SJSA1 (cell line): ENCODE measurements around the gene HELZ. TPM values are rescaled to one million over a fixed set of nuclear protein-coding genes. Genes with fewer than 3 reads are reported as not detected.
"Not testable (repeated sequence)": the region's sequence is repeated elsewhere in the genome, so short reads cannot be mapped to it uniquely, and the experiment has no call there.

ENCODE experiments used
- DNase-seq, 2 experiments: peaks; one replicate each; pipeline ENCODE4 v3.0.0-alpha.2; 2015 to 2020; ENCODE audit warnings: low spot score in 2 of 2, low read depth in 1 of 2
- H3K27ac ChIP-seq: fragments of 250-450 bp; sonication (Bioruptor Pico); 2 replicates; pipeline ENCODE4 v1.5.1; 2020; ENCODE audit warnings: mild to moderate bottlenecking, moderate library complexity
- H3K27me3 ChIP-seq: fragments of 250-450 bp; sonication (Bioruptor Pico); replicated peaks from 2 replicates; pipeline ENCODE4 v1.5.1; 2020; ENCODE audit warnings: mild to moderate bottlenecking, moderate library complexity
- H3K36me3 ChIP-seq: fragments of 250-450 bp; sonication (Bioruptor Pico); 2 replicates; pipeline ENCODE4 v1.5.1; 2020; ENCODE audit warnings: mild to moderate bottlenecking
- H3K4me1 ChIP-seq: fragments of 250-450 bp; sonication (Bioruptor Pico); replicated peaks from 2 replicates; pipeline ENCODE4 v1.6.1; 2021; ENCODE audit warnings: mild to moderate bottlenecking
- H3K4me3 ChIP-seq: fragments of 250-450 bp; sonication (Bioruptor Pico); 2 replicates; pipeline ENCODE4 v1.5.1; 2020; ENCODE audit warnings: mild to moderate bottlenecking
- H3K9me3 ChIP-seq: fragments of 250-450 bp; sonication (Bioruptor Pico); replicated peaks from 2 replicates; pipeline ENCODE4 v1.5.1; 2020; ENCODE audit warnings: mild to moderate bottlenecking
- total RNA-seq: library from RNA; depleted of rRNA; stranded (reverse); fragments of >200 nt; shearing (Covaris generic); gene quantifications from 2 replicates; pipeline ENCODE4 v1.2.3, GENCODE V29; 2014

Gene HELZ
- total RNA-seq, 1 experiment from 2014 or later = 60.0 TPM

GRCh38 chr17:67212231-67212630 is 32.8 kb downstream of the HELZ start:
- Histone ChIP-seq H3K9me3 (no peaks in the 10 kb centered on the region), H3K4me3 (no peak overlapping the region), H3K4me1 (peaks cover 5% of the 10 kb centered on the region; the same call in 1 of the 2 replicates), H3K27ac (no peak overlapping the region), H3K36me3 (peaks cover 57% of the 10 kb centered on the region), H3K27me3 (no peaks in the 10 kb centered on the region)
- no peak for DNase-seq

DNA sequence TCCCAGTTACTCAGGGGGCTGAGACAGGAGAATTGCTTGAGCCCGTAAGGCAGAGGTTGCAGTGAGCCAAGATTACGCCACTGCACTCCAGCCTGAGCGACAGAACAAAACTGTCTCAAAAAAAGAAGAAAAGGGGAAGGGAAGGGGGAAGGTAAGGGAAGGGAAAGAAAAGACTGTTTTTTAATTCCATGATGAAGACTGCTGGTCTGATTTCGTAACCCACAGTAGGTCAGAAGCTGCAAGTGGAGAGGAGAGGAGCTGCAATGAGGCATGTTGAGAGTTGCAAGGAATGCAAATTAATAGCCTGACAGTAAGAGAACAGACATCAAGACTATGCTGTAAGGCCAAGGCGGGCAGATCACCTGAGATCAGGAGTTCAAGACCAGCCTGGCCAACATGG is 33.3 kb downstream of the HELZ start:
- DNase-seq = no peak

GRCh38 chr17:67210915-67211314 is 34.1 kb downstream of the HELZ start:
- no peak for DNase-seq
- Histone ChIP-seq H3K4me1 (peaks cover 5% of the 10 kb centered on the region; the same call in 1 of the 2 replicates), H3K27me3 (no peaks in the 10 kb centered on the region), H3K27ac (no peak overlapping the region), H3K36me3 (peaks cover 47% of the 10 kb centered on the region), H3K9me3 (no peaks in the 10 kb centered on the region), H3K4me3 (no peak overlapping the region)

More for the DNA sequence above, 33.3 kb downstream of the HELZ start:
- no peak overlapping the region for H3K27ac ChIP-seq
- H3K9me3 ChIP-seq = no peaks in the 10 kb centered on the region
- H3K4me1 ChIP-seq = peaks cover 5% of the 10 kb centered on the region; the same call in 1 of the 2 replicates
- H3K4me3 ChIP-seq = no peak overlapping the region
- peaks cover 52% of the 10 kb centered on the region for H3K36me3 ChIP-seq
- no peaks in the 10 kb centered on the region for H3K27me3 ChIP-seq

DNA sequence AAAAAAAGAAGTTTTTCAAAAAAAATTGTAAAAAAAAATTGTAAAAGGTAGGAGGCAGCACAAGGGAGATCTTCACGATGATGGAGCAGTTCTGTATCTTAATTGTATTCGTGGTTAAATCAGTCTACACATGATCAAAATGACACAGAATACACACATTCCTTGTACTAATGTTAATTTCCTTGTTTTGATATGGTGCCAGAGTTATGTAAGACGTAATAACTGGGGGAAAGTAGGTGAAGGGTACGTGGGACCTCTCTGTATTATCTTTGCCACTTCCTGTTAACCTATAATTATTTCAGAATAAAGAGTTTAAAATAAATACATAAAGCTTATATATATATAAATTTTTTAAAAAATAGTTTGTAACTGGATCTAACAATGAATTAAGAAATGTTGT is 36.8 kb downstream of the HELZ start:
- Histone ChIP-seq H3K36me3 (peaks cover 38% of the 10 kb centered on the region), H3K4me3 (no peak overlapping the region), H3K27me3 (no peaks in the 10 kb centered on the region), H3K4me1 (peaks cover 5% of the 10 kb centered on the region; the same call in 1 of the 2 replicates), H3K9me3 (no peaks in the 10 kb centered on the region), H3K27ac (no peak overlapping the region)
- DNase-seq = no peak

DNA sequence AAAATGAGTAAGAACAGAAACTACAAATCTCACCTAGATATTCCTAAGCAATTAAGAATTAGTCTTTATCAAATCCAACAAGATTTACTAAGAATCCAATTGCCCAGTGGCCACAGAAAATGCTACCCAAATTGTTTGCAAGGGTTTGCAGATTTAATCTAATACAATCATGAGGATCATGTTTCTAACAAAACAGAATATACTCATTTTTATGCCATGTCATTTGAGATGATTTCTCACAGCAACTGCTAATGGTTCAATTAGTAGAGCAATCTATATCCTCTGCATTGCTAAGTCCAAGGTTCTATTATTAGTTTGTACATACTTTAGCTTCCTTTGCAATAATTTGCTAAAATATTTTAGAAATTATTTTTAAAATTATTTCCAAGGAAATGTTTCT is 41.2 kb downstream of the HELZ start:
- Histone ChIP-seq H3K4me3 (no peak overlapping the region), H3K36me3 (peaks cover 51% of the 10 kb centered on the region), H3K27ac (no peak overlapping the region), H3K9me3 (no peaks in the 10 kb centered on the region), H3K4me1 (no peaks in the 10 kb centered on the region), H3K27me3 (no peaks in the 10 kb centered on the region)
- DNase-seq = no peak

- Histone ChIP-seq H3K27ac (no peak overlapping the region), H3K9me3 (no peaks in the 10 kb centered on the region), H3K4me3 (no peak overlapping the region), H3K4me1 (no peaks in the 10 kb centered on the region), H3K36me3 (peaks cover 47% of the 10 kb centered on the region), H3K27me3 (no peaks in the 10 kb centered on the region)
- DNase-seq = no peak
Observed at GRCh38 chr17:67202503-67202902, 42.5 kb downstream of the HELZ start.

DNA sequence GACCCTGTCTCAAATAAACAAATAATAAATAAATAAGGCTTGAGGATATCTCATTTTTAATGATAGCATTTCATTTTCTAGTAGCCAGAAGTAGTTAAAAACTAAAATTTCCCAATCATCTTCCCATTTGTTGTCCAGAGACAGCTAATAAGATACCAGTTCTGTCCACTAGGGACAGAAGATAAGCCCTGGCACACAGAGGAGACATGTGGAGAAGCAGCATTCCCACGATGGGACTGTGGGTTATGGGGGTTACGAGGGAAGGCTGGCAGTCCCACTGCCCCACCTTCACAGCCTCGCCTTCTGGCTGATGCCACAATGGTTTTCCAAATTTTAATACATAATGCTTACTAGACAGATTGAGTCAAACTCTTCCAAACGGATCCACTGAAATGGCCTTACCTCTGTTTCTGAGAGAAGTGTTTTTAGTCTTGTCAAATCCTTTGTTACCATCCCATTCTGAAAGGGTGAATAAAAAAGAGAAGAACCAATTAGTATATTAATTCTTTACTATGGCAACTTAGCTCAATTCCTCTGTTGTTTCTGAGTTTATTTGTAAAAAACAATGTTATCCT is 44.2 kb downstream of the HELZ start:
- Histone ChIP-seq H3K27ac (no peak overlapping the region), H3K4me1 (no peaks in the 10 kb centered on the region), H3K27me3 (no peaks in the 10 kb centered on the region), H3K4me3 (no peak overlapping the region), H3K36me3 (peaks cover 50% of the 10 kb centered on the region), H3K9me3 (no peaks in the 10 kb centered on the region)
- no peak for DNase-seq

- H3K27ac ChIP-seq = no peak overlapping the region
- H3K9me3 ChIP-seq = no peaks in the 10 kb centered on the region
- H3K4me1 ChIP-seq = peaks cover 20% of the 10 kb centered on the region
- H3K36me3 ChIP-seq = peaks cover 51% of the 10 kb centered on the region
- no peak for DNase-seq
- H3K4me3 ChIP-seq = no peak overlapping the region
- H3K27me3 ChIP-seq = no peaks in the 10 kb centered on the region
Observed at GRCh38 chr17:67198131-67198530, 46.9 kb downstream of the HELZ start.

- H3K4me3 ChIP-seq, H3K27me3 ChIP-seq, DNase-seq, H3K9me3 ChIP-seq, H3K27ac ChIP-seq: not testable (repeated sequence)
- H3K36me3 ChIP-seq = peaks cover 43% of the 10 kb centered on the region
- H3K4me1 ChIP-seq = peaks cover 20% of the 10 kb centered on the region
Observed at GRCh38 chr17:67197023-67197422, 48.0 kb downstream of the HELZ start.

DNA sequence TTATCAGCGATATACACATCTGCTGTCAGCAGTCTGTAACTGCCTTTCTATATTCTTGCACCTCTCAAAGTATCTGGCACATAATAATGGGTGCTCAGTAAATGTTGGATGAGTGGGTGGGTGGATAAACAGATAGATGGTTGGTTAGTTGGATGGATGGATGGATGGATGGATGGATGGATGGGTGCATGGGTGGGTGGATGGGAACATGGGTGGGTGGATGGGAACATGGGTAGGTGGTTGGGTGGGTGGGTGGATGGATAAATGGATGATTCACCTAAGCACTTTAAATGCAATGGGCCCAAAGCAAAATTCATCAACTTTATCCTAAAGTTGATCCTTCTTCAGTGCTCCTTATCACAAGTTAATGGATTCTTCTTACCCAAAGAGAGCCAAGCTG is 48.6 kb downstream of the HELZ start:
- Histone ChIP-seq H3K36me3 (peaks cover 43% of the 10 kb centered on the region), H3K9me3 (no peaks in the 10 kb centered on the region), H3K27ac (no peak overlapping the region), H3K4me1 (peaks cover 20% of the 10 kb centered on the region), H3K4me3 (no peak overlapping the region), H3K27me3 (no peaks in the 10 kb centered on the region)
- no peak for DNase-seq

DNA sequence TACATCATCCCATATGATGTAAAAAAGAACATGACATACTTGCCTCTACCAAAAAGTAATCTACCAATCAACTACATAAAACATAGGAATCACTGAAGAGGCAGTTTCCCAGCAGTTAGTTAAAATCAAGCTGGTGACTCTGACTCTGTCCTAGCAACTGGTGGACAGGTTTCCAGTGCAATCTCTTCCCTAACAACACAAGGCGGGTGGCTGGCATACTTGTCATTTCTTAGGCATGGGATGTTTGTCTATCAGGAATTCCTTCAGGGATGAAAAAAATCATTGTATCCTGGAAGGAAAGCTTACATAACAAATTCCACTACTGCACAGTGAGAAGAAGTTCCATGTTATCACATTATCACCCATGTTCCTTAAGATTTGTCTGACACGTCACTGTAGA is 50.9 kb downstream of the HELZ start:
- peak overlapping the region; percentile 90 for H3K27ac ChIP-seq
- H3K27me3 ChIP-seq = no peaks in the 10 kb centered on the region
- no peak overlapping the region for H3K4me3 ChIP-seq
- peaks cover 25% of the 10 kb centered on the region for H3K36me3 ChIP-seq
- no peaks in the 10 kb centered on the region for H3K9me3 ChIP-seq
- H3K4me1 ChIP-seq = peaks cover 20% of the 10 kb centered on the region
- peak; percentile 93 to 95 for DNase-seq

- Histone ChIP-seq H3K36me3 (peaks cover 20% of the 10 kb centered on the region), H3K27ac (no peak overlapping the region), H3K4me3 (no peak overlapping the region)
Observed at GRCh38 chr17:67187927-67188326, 57.1 kb downstream of the HELZ start.

GRCh38 chr17:67186782-67187181 is 58.2 kb downstream of the HELZ start:
- Histone ChIP-seq H3K27ac (no peak overlapping the region), H3K36me3 (peaks cover 22% of the 10 kb centered on the region), H3K4me3 (no peak overlapping the region), H3K9me3 (no peaks in the 10 kb centered on the region), H3K27me3 (no peaks in the 10 kb centered on the region), H3K4me1 (no peaks in the 10 kb centered on the region)
- DNase-seq = no peak

More at GRCh38 chr17:67187927-67188326, 57.1 kb downstream of the HELZ start:
- no peak for DNase-seq
- Histone ChIP-seq H3K27me3 (no peaks in the 10 kb centered on the region), H3K4me1 (no peaks in the 10 kb centered on the region), H3K9me3 (no peaks in the 10 kb centered on the region)

- H3K4me1 ChIP-seq = no peaks in the 10 kb centered on the region
- H3K9me3 ChIP-seq = no peaks in the 10 kb centered on the region
- DNase-seq = no peak
- no peak overlapping the region for H3K27ac ChIP-seq
- no peak overlapping the region for H3K4me3 ChIP-seq
- no peaks in the 10 kb centered on the region for H3K27me3 ChIP-seq
- H3K36me3 ChIP-seq = peaks cover 22% of the 10 kb centered on the region
Observed at GRCh38 chr17:67183531-67183930, 61.5 kb downstream of the HELZ start.

- no peak overlapping the region for H3K27ac ChIP-seq
- no peaks in the 10 kb centered on the region for H3K9me3 ChIP-seq
- no peaks in the 10 kb centered on the region for H3K4me1 ChIP-seq
- DNase-seq = no peak
- H3K27me3 ChIP-seq = no peaks in the 10 kb centered on the region
- H3K4me3 ChIP-seq = no peak overlapping the region
- H3K36me3 ChIP-seq = peaks cover 16% of the 10 kb centered on the region
Observed at GRCh38 chr17:67181825-67182224, 63.2 kb downstream of the HELZ start.
